ENCODE measurements around the gene NRG3.

Gene NRG3

DNA sequence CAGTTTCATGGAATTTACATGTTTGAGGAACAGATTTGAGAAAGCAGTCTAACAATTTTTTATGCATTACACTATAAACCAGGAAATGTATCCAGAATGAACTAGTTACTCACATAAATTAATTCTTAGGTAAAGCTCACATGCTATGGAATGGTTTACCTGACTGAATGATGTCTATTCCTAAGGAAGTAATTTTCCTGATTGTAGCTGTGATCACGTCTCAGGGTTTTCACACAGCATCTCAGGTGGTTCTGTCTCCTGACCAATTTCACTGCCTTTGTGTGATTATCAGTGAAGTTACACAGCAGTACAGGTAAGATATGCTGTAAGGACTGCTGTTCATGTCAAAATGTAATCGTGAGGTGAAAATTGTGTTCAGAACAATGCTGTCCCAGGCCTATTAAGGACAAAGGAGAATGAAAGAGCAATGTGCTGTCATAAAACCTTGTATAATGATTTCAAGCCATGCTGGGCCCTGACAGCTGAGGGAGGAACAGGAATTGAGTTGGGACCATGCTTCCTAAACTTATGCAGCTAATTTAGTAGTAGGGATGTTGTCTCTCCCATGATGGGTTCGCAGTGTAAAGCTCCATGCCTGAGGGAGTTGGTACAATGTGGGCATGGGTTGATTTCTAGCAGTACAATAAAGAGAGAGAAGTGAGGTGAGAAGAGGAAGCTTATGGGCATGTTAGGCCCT is 631.8 kb downstream of the NRG3 start:
- in situ Hi-C loops (cut with HindIII; ENCODE audit: low sequenced_read_pairs): no loop called here
- TF ChIP-seq CTCF (IDR thresholded peaks at IDR 0.05; ENCODE audit: low read depth, low read length): no peak
- no peak overlapping the region for H3K4me3 ChIP-seq (ENCODE audit: low read depth, low read length)
- no peak for DNase-seq (ENCODE audit: low read depth, low spot score)

DNA sequence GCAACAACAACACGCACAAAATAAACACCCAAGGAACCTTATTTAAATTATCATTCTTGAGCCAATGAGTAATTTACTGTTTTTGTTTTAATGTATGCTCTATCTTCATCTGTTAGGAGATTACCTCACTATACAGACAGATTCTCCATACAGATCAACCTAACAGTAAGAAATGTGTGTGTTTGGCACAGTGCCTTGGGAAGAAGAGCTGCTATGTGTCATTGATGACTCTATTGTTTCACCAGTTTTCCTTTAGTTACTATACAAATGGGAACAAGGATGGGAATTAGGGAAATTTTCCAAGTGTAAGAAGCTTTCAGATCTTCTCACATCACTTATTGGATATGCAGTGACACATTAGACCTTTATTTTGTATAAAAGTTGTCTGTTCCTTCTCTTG is 640.3 kb downstream of the NRG3 start:
- DNase-seq (ENCODE audit: low read depth, low spot score): no peak
- no peak overlapping the region for H3K4me3 ChIP-seq (ENCODE audit: low read depth, low read length)
- no peak for TF ChIP-seq CTCF (IDR thresholded peaks at IDR 0.05; ENCODE audit: low read depth, low read length)
- in situ Hi-C loops (cut with HindIII; ENCODE audit: low sequenced_read_pairs): no loop called here

DNA sequence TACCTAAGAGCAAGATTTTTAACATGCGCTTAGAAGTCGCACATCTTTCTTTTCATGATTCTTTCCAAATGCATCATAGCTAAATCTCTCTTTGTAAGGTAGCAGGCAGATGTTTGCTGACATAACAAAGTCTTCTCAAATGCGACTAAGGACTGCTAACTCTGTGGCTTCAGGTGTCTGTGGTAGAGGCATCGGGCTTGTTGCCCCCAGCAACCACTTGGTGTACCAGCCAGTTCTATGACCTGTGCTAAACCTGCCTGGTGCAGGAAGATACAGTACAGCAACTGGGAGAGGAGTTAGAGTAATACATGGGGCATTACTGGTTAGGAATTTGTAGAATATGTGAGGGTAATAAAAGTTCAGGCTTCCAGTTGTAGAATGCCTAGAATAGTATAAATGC is 654.1 kb downstream of the NRG3 start:
- H3K4me3 ChIP-seq (ENCODE audit: low read depth, low read length): no peak overlapping the region
- no peak for DNase-seq (ENCODE audit: low read depth, low spot score)
- in situ Hi-C loops (cut with HindIII; ENCODE audit: low sequenced_read_pairs): no loop called here
- no peak for TF ChIP-seq CTCF (IDR thresholded peaks at IDR 0.05; ENCODE audit: low read depth, low read length)

- H3K4me3 ChIP-seq (ENCODE audit: low read depth, low read length): no peak overlapping the region
- in situ Hi-C loops (cut with HindIII; ENCODE audit: low sequenced_read_pairs): no loop called here
- no peak for TF ChIP-seq CTCF (IDR thresholded peaks at IDR 0.05; ENCODE audit: low read depth, low read length)
- DNase-seq (ENCODE audit: low read depth, low spot score): no peak
Measured at GRCh38 chr10:82535457-82535856, 660.5 kb downstream of the NRG3 start.

GRCh38 chr10:82536668-82537067 is 661.7 kb downstream of the NRG3 start:
- H3K4me3 ChIP-seq (ENCODE audit: low read depth, low read length): no peak overlapping the region
- no peak for TF ChIP-seq CTCF (IDR thresholded peaks at IDR 0.05; ENCODE audit: low read depth, low read length)
- DNase-seq (ENCODE audit: low read depth, low spot score): no peak
- in situ Hi-C loops (cut with HindIII; ENCODE audit: low sequenced_read_pairs): no loop called here

- in situ Hi-C loops (cut with HindIII; ENCODE audit: low sequenced_read_pairs): no loop called here
- no peak overlapping the region for H3K4me3 ChIP-seq (ENCODE audit: low read depth, low read length)
- TF ChIP-seq CTCF (IDR thresholded peaks at IDR 0.05; ENCODE audit: low read depth, low read length): no peak
- DNase-seq (ENCODE audit: low read depth, low spot score): no peak
Measured at GRCh38 chr10:82538272-82538671, 663.3 kb downstream of the NRG3 start.
